ENCODE results near the gene TKT.

TKT gene

GRCh38 chr3:53224026-53224425, 31.8 kb downstream of the TKT start:
- no peak for DNase-seq (ENCODE audit: low spot score)

GRCh38 chr3:53223541-53223966, 32.3 kb downstream of the TKT start:
- no peak for DNase-seq (ENCODE audit: low spot score)

GRCh38 chr3:53223025-53223424, 32.8 kb downstream of the TKT start:
- no peak for DNase-seq (ENCODE audit: low spot score)

- no peak for DNase-seq (ENCODE audit: low spot score)
Measured at GRCh38 chr3:53222183-53222901, 33.5 kb downstream of the TKT start.

GRCh38 chr3:53221827-53222182, 34.0 kb downstream of the TKT start:
- DNase-seq (ENCODE audit: low spot score) = no peak

- DNase-seq (ENCODE audit: low spot score) = no peak
Measured at GRCh38 chr3:53221345-53221744, 34.5 kb downstream of the TKT start.

GRCh38 chr3:53219895-53220483, 35.8 kb downstream of the TKT start:
- peak; percentile 75 for DNase-seq (ENCODE audit: low spot score)

- DNase-seq (ENCODE audit: low spot score) = no peak
Measured at GRCh38 chr3:53218131-53218530, 37.7 kb downstream of the TKT start.

- no peak for DNase-seq (ENCODE audit: low spot score)
Measured at GRCh38 chr3:53217175-53217574, 38.6 kb downstream of the TKT start.

- DNase-seq (ENCODE audit: low spot score) = no peak
Measured at GRCh38 chr3:53216723-53217122, 39.1 kb downstream of the TKT start.

GRCh38 chr3:53215816-53216215, 40.0 kb downstream of the TKT start:
- no peak for DNase-seq (ENCODE audit: low spot score)

GRCh38 chr3:53213276-53213675, 42.5 kb downstream of the TKT start:
- no peak for DNase-seq (ENCODE audit: low spot score)

- no peak for DNase-seq (ENCODE audit: low spot score)
Measured at GRCh38 chr3:53211706-53212702, 43.8 kb downstream of the TKT start.

- DNase-seq (ENCODE audit: low spot score) = no peak
Measured at GRCh38 chr3:53202331-53203015, 53.3 kb downstream of the TKT start.

GRCh38 chr3:53200501-53201498, 55.0 kb downstream of the TKT start:
- no peak for DNase-seq (ENCODE audit: low spot score)

- DNase-seq (ENCODE audit: low spot score) = no peak
Measured at GRCh38 chr3:53199834-53200233, 56.0 kb downstream of the TKT start.

GRCh38 chr3:53198996-53199395, 56.8 kb downstream of the TKT start:
- DNase-seq (ENCODE audit: low spot score) = no peak

- no peak for DNase-seq (ENCODE audit: low spot score)
Measured at GRCh38 chr3:53198256-53198977, 57.4 kb downstream of the TKT start.

GRCh38 chr3:53196575-53197407, 59.0 kb downstream of the TKT start:
- peak; percentile 30 for DNase-seq (ENCODE audit: low spot score)
